Stimulated activated CD8-positive, alpha-beta memory T cell treated with anti-CD3 and anti-CD28 coated beads, Interleukin-15, amount 100 ng/mL, for 48 hours (primary cell): Measurements from ENCODE around the gene PLRG1.

Source experiments
- DNase-seq, 2 donors: peaks; one replicate each; pipeline ENCODE4 v3.0.0-alpha.2; 2020; ENCODE audit warnings: low read depth in 2 of 2

The PLRG1 gene

DNA sequence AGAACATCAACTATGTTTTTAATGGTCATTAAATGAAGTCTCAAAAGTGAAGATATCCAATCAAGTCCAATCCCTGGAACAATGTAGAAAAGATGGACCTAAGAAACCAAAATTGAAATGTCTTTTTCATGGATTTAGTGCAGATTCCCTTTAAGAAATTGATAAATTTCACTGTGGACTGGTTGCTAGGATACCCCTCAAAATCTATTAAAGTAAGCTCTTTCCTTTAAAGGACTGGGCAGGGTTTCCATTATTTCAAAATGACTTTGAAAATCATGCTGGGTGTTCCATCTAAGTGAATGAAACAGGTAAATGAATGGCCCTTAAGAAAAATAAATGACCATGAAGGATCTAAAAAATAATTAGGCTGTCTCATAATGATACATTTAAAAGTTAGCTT, 28.6 kb downstream of the PLRG1 start:
- no peak for DNase-seq

- no peak for DNase-seq
Observed at GRCh38 chr4:154519214-154519613, 31.0 kb downstream of the PLRG1 start.

DNA sequence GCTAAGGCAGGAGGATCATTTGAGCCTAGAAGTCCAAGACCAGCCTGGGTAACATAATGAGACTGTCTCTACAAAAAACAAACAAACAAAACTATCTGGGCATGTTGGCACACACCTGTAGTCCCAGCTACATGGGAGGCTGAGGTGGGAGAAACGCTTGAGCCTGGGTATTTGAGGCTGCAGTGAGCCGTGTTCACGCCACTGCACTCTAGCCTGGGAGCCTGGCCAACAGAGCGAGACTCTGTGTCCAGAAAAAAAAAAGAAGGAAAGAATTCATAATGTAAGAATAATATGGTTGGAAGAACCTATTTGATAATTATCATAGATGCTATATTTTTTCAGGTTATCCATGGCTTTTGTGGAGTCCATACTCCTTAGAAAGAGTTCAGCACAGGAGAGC, 32.6 kb downstream of the PLRG1 start:
- no peak for DNase-seq

DNA sequence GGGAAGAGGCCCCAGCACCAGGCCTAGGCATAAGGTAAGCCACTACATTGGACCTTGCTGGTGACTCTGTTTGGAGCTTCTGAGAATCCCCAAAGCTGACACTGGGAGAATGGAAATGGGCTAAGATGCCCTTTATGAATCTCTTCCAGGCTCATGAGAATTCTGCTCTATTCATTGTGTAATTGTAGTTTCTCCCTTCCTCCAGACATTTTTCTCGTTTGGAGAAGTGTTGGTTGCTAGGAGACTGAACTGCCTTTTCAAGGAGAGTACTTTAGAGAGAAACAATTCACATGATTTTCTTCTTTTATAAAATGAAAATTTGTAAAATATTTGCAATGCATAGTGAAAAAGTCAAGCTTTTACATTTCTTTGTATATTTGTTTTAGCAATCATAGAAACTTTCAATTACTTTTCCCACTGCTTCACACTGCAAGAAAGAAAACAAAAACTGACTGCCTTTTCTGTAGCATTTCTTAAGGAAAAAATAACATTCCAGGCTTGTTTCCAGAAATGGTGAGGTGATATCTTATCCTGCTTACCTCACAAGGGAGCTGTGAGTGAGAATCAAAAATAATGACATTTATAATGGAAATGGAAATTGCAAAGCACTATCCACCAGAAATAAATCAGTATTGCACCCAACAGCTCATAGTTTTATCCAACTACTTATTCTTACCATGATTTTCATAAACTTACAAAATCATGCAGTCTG, 33.7 kb downstream of the PLRG1 start:
- DNase-seq = no peak

DNA sequence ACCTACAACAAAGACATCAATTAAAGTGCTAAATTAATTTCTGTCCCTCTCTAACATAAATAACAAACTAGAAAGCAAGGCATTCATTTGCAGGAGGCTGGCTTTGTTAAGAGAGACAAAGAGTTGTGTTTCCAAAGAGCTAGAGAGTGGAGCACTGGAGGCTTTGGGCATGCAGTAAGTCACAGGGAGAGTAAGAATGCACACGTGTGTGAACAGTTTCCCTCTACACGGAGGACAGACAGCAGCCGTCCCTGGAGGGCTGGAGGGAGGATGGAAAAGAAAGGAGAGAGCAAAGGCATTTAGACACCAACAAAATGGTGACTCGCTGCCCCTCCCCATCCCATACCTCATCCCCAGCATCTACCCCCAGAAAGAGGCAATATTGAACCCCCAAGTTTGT, 38.2 kb downstream of the PLRG1 start:
- no peak for DNase-seq

DNA sequence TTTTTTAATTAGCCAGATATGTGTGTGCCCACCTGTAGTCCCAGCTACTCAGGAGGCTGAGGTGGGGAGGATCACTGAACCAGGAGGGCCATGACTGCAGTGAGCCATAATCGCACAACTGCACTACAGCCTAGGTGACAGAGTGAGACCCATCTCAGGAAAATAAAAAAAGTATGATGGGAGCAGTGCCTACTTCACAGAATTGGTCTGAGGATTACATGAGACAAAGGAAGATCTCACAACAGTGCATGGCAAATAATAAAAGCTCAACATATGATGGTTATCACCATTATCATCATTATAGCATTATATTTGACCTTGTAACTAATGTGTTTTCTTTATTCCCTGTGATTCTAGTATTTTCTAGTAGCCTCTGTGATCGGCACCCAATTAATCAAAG, 38.7 kb downstream of the PLRG1 start:
- no peak for DNase-seq

DNA sequence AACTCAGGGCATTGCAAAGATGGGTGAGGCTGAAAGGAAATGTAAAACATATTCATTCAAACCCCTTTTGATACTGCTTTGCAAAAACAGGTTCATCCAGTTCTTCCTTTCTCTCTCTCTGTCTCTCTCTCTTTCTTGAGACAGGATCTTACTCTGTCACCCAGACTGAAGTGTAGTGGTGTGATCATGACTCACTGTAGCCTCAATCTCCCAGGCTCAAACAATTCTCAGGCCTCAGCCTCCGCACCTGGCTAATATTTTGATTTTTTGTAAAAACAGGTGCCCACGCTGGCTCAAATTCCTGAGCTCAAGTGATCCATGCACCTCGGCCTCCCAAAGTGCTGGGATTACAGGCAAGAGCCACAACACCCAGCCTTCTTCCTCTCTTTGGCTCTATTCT, 43.0 kb downstream of the PLRG1 start:
- no peak for DNase-seq

- no peak for DNase-seq
Observed at GRCh38 chr4:154506253-154506652, 43.9 kb downstream of the PLRG1 start.

- no peak for DNase-seq
Observed at GRCh38 chr4:154503598-154503997, 46.6 kb downstream of the PLRG1 start.

DNA sequence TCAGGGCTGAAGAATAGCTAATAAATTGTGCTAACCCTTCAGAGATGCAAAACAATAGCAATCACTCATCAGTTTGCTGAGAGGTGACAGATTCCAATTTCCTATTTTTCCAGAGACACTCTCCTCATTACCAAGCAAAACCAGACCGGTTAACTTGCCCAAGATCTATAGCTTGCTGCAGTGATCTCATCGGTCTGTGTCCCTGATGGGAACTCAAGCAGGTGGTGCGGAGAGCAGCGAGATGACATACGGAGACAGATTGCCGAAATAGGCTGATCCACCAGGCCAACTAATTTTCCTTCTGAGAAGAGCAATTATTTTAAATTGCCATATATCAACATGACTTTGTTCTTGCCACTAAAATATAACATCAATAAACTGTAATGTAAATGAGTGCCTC, 48.1 kb downstream of the PLRG1 start:
- no peak for DNase-seq

DNA sequence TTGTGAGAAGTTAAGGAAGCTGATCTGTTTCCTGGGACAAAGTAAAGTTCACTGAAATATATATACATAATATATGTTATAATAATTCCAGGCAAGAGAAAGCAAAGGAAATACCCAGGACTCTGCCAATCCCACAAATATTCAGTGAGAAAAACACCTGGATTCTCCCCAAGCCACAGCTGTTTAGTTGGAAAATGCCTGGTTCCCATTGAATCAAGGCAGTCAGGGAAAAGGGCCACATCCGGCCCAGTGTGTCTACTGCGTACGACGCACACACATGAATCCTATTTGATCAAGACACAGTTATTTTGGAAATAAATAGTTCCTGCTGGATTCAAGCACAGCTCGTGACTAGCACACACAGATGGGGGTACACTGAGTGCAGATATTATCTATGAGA, 52.3 kb downstream of the PLRG1 start:
- DNase-seq = no peak

DNA sequence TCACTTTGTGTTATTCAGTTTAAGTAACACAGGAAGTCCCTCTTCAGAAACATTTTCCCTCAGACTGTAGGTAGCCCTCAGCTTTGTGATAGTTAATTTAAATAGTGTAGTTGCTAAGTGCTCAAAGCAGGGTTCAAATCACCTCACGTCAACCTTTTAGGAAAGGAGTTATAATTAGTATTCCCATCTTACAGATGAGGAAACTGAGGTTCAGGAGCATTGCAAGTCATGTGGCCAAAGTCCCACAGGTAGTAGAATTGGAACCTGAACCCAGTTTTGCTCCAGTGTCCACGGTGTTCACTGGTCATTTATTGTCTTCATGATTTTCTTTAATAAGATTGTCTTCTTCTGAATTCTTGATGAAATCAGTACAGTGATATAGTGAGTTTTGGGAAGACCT, 54.3 kb downstream of the PLRG1 start:
- no peak for DNase-seq

- DNase-seq = no peak
Observed at GRCh38 chr4:154492288-154492687, 57.9 kb downstream of the PLRG1 start.

DNA sequence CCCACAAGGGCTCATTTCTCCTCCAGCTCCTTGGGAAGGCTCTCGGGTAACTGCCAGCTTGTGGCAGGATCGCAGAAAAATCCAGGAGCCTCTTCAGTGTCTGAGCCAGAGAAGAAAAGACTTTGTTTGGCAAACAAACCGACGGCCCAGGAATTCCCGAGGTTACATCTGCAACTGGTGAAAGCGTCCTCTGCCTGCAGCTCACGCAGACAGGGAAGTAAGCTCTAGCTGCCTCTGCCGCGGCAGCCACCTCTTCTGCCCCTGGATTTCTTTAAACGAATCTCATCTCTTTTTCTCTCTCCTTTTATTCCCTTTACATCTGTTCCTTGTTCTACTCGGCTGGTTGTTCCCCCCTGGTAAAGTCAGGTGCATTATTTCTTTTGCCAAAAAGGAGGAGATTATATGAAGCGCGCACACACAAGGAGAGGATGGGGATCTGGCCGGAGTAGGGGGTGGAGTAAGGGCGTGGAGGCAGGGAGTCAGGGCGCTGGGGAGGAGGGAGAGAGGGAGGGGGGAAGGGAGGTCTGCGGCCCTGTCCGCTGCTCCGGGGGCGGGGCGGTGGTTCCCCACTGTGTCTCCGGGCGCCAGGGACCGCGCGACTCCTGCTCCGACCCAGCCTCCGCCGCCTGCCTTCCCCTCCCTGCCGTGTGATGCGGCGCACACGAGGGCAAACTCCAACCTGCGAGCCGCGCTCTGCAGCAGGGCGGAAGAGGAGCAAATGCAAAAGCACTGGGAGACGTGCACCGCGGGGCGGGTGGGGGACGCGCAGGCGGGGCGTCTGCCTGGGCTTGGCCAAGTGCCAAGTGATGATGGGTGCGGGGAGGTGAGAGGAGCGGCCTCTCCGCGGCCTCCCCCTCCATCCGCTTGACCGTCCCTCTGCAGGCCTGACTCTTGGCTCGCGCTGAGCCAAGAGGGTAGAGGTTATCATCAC, 58.6 kb downstream of the PLRG1 start, which contains the start of gene DCHS2:
TSS of gene DCHS2 (minus strand) at position 459 of the 931 bp plus-strand sequence. CDS start at position 15, 444 bp downstream.
- DNase-seq = no peak

DNA sequence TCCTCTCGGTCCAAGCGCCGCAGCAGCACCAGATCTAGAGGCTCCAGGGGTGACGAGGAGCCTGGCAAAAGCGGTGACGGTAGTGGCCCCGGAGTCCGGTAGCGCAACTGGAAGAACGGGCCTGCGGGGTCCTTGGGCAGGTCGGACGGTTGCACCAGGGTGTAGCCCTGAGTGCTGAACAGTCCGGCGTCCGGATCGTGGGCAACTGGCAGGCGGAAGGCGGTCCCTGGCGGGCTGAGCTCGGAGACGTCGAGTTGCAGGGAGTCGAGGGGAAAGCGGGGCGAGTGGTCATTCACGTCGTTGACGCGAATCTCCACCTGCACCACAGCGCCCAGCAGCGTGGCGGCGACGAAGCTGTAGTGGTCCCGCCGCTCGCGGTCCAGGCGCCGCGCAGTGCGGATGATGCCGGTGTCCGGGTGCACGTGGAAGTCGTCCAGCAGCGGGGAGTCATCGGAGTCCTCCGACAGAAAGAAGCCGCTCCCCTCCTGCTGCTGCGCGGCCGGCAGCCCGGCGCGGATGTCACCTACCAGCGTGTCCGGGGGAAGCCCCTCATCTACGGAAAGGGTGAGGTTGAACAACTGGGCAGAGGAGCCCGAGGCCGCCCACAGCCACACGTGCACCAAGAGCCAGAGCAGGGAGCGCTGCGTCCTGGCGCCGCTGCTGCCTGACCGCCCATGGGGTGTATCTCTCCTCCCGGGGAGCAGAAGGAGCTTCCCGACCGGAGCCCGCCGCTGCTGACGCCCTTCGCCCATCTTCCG, 59.4 kb downstream of the PLRG1 start:
- DNase-seq = no peak

DNA sequence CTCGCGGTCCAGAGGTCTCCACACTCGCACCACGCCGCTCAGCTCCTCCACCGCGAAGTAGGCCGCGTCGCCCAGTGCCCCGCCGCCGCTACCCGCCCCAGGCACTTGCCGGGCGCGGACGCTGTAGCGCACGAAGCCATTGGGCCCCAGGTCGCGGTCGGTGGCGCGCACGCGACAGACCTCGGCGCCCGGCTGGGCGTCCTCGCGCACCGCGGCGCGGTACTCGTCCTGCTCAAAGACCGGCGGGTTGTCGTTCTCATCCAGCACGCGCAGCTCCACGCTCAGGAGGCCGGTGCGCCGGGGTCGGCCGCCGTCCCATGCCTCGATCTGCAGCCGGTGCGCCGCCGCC, 60.0 kb downstream of the PLRG1 start:
- DNase-seq = no peak

DNA sequence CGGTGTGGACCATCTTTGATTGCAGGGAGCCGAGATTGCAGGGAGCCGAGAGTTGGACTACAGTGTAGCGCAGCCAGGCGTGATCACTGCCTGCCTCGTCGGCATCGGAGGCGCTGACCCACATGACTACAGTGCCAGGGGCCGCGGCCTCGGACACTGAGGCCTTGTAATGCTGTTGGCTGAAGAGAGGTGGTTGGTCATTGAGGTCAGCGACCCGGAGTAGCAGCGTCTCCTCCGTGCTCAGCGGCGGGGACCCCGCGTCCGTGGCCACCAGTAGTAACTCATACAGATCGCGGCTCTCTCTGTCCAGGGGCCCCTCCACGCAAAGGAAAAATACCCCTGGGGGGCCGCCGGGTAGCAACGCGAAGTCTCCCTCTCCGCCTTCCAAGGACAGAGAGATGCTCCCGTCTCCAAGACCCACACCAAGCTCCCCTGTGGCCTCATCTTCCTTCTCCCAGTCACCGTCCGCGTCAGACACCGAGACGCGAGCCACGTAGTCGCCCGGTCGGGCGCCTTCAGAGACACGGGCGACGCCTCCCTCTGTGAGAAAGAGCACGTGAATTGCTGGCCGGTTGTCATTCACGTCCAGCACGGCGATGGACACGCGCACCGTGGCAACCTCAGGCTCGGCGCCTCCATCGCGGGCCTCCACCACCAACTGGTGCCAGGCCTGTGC, 60.5 kb downstream of the PLRG1 start:
- DNase-seq = no peak

DNA sequence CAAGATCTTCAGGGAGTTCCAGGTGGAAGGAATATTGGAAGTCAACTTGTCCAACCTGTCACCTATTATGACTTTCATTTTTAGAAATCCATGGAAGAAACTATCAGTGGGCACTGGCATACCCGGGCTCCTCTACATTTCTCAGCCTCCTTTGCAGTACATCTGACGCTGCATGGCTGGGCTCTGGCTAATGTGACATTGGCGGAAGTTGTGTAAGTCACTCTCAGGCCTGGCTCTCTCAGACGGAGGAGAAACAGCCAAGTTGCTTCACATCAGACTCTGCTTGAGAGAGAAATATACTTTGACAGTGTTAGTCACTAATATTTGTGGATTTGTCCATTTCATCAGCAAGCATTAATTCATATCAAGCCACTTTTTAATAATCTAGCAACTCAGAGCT, 63.1 kb downstream of the PLRG1 start:
- DNase-seq = no peak

- DNase-seq = no peak
Observed at GRCh38 chr4:154485127-154485773, 65.0 kb downstream of the PLRG1 start.
